Neural progenitor cell (in vitro differentiated cells): ENCODE measurements around the gene AGRP.

Source experiments
- CTCF ChIP-seq: fragments of 200-600 bp; sonication (generic); IDR thresholded peaks from 2 replicates; pipeline ENCODE4 v1.5.1; 2017; ENCODE audit warnings: antibody characterized with exemption, mild to moderate bottlenecking
- EZH2 ChIP-seq: fragments of 200-600 bp; sonication (generic); IDR thresholded peaks from 2 replicates; pipeline ENCODE4 v1.6.1; 2017; ENCODE audit warnings: antibody characterized with exemption, mild to moderate bottlenecking, moderate library complexity

GRCh38 chr16:67458121-67458641 is 25.2 kb downstream of the AGRP start:
- no peak for TF ChIP-seq CTCF
- TF ChIP-seq EZH2, result no peak
